Measurements from ENCODE around the gene HSD11B1L.

Gene HSD11B1L

DNA sequence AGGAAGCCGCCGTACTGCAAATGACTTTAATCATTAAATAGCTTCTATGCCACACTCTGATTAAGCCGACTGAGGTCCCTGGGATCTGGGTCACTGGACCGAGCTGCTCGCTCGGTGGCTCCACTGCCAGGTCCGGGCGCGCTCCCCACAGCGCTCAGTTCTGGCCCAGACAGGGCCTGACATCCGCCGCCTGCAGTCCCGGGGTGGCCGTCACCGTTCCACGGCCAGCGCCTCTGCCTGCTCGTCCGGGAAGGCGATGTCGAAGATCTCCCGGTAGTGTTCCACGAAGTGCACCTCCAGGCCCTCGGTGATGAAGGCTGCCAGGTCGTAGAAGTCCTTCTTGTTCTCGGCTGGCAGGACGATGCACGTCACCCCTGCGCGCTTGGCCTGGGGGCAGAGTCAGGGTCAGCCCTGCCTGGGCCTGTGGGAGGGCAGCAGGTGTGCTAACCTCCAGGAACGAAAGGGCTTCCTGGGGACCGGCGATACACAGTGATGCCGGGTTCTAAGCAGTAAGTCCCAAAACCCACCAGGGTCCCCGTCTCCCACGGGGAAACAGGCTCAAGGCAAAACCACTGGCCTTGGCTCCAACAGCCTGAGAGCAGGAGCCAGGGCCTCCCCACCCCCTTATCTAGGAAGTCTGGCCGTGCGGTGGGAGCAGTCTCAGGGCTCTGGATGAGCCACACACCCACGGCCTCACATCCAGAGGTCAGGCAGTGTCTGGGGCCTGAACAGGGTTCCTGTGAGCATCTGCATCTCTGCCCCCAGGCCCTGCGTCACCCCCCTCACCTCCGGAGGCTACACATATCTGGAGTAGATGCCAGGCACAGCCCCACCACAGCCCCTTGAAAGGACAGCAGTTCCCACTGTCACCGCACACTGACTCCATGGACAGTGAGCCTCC is 11.2 kb downstream of the HSD11B1L start:
- H3K4me3 ChIP-seq (ENCODE audit: low read length): peak overlapping the region; percentile 96
- TF ChIP-seq, protein P1, sequence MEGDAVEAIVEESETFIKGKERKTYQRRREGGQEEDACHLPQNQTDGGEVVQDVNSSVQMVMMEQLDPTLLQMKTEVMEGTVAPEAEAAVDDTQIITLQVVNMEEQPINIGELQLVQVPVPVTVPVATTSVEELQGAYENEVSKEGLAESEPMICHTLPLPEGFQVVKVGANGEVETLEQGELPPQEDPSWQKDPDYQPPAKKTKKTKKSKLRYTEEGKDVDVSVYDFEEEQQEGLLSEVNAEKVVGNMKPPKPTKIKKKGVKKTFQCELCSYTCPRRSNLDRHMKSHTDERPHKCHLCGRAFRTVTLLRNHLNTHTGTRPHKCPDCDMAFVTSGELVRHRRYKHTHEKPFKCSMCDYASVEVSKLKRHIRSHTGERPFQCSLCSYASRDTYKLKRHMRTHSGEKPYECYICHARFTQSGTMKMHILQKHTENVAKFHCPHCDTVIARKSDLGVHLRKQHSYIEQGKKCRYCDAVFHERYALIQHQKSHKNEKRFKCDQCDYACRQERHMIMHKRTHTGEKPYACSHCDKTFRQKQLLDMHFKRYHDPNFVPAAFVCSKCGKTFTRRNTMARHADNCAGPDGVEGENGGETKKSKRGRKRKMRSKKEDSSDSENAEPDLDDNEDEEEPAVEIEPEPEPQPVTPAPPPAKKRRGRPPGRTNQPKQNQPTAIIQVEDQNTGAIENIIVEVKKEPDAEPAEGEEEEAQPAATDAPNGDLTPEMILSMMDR (conservative IDR thresholded peaks at IDR 0.05; ENCODE audit: low read depth, low read length): no peak
- DNase-seq (ENCODE audit: low read depth): no peak

GRCh38 chr19:5692723-5693194 is 11.9 kb downstream of the HSD11B1L start:
- no peak for DNase-seq (ENCODE audit: low read depth)
- H3K4me3 ChIP-seq (ENCODE audit: low read length): no peak overlapping the region
- TF ChIP-seq, protein P1 (conservative IDR thresholded peaks at IDR 0.05; ENCODE audit: low read depth, low read length): no peak

GRCh38 chr19:5693195-5694166 is 12.7 kb downstream of the HSD11B1L start:
- DNase-seq (ENCODE audit: low read depth): no peak
- TF ChIP-seq, protein P1 (conservative IDR thresholded peaks at IDR 0.05; ENCODE audit: low read depth, low read length): no peak
- H3K4me3 ChIP-seq (ENCODE audit: low read length): no peak overlapping the region

- DNase-seq (ENCODE audit: low read depth): no peak
- TF ChIP-seq, protein P1 (conservative IDR thresholded peaks at IDR 0.05; ENCODE audit: low read depth, low read length): no peak
- no peak overlapping the region for H3K4me3 ChIP-seq (ENCODE audit: low read length)
Observed at GRCh38 chr19:5694167-5694955, 13.5 kb downstream of the HSD11B1L start.

DNA sequence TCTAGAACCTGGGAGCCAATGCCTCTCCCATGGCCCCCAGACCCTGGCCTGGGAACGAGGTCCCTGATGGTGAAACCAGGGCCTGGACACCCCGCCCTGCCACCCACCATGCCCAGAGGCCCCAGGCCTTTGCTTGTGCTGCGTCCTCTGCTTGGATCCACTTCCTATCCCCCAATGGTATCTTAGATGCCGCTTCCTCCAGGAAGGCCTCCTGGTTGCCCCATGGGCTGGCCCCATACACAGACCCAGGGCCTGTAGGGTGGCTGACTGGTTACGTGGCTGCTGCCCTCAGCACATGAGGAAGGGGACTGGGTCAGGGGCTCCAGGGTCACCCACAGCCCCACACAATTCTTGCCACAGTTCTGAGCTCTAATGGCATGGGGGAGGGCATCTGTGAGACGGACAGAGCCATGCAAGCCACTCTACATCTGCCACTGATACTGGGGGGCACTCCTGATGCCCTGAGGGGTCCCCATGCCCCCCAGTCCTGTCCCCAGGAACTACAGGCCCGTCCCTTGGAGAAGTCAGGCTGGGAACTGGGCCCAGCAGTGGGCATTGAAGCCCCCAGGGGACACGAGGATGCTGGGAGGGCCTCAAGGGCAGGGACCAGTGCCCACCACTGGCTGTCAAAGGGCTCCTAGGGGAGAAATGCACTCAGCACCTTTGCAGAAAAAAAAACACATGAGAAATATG is 14.3 kb downstream of the HSD11B1L start:
- no peak for DNase-seq (ENCODE audit: low read depth)
- no peak overlapping the region for H3K4me3 ChIP-seq (ENCODE audit: low read length)
- TF ChIP-seq, protein P1 (conservative IDR thresholded peaks at IDR 0.05; ENCODE audit: low read depth, low read length): no peak

- no peak overlapping the region for H3K4me3 ChIP-seq (ENCODE audit: low read length)
- TF ChIP-seq, protein P1 (conservative IDR thresholded peaks at IDR 0.05; ENCODE audit: low read depth, low read length): no peak
- DNase-seq (ENCODE audit: low read depth): no peak
Observed at GRCh38 chr19:5695649-5696195, 14.9 kb downstream of the HSD11B1L start.

Data from retinal pigment epithelial cell (primary cell).